ENCODE data around the gene USP3. TPM values are rescaled to one million over a fixed set of nuclear protein-coding genes. Genes with fewer than 3 reads are reported as not detected.

Gene USP3
- total RNA-seq, 2 donors from 2014 or later = 57.6 to 74.2 TPM

DNA sequence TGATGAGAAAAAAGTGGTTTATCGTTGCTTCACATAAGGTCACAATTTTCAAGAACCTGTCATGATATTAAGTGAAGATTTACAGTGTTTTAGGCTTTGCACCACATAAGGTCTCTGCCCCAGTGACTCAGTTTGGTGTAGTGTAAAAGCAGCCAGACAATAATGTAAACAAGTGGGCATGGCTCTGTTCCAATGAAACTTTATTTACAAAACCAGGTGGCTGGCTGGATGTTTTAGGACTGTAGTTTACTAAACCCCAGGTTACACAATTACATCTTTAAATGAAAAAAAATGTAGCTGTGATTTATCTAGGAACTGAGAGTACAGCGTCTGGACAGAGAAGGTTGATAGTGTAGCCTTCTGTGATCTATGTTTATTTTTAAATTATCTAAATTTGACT, 83.1 kb downstream of the USP3 start:
- no peak overlapping the region for H3K9ac ChIP-seq (ENCODE audit: low read depth in 2 of 2, low read length in 2 of 2)
- H3K36me3 ChIP-seq = no peaks in the 10 kb centered on the region
- H3K9me3 ChIP-seq = no peaks in the 10 kb centered on the region
- no peaks in the 10 kb centered on the region for H3K27me3 ChIP-seq
- no peak overlapping the region for H3K27ac ChIP-seq
- intact Hi-C loops (cut with DNase I) = no loop called here
- H3K4me1 ChIP-seq = no peaks in the 10 kb centered on the region
- no peak overlapping the region for H3K4me3 ChIP-seq
- no peak for DNase-seq
- TF ChIP-seq, protein P1, sequence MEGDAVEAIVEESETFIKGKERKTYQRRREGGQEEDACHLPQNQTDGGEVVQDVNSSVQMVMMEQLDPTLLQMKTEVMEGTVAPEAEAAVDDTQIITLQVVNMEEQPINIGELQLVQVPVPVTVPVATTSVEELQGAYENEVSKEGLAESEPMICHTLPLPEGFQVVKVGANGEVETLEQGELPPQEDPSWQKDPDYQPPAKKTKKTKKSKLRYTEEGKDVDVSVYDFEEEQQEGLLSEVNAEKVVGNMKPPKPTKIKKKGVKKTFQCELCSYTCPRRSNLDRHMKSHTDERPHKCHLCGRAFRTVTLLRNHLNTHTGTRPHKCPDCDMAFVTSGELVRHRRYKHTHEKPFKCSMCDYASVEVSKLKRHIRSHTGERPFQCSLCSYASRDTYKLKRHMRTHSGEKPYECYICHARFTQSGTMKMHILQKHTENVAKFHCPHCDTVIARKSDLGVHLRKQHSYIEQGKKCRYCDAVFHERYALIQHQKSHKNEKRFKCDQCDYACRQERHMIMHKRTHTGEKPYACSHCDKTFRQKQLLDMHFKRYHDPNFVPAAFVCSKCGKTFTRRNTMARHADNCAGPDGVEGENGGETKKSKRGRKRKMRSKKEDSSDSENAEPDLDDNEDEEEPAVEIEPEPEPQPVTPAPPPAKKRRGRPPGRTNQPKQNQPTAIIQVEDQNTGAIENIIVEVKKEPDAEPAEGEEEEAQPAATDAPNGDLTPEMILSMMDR (IDR thresholded peaks at IDR 0.05) = no peak

DNA sequence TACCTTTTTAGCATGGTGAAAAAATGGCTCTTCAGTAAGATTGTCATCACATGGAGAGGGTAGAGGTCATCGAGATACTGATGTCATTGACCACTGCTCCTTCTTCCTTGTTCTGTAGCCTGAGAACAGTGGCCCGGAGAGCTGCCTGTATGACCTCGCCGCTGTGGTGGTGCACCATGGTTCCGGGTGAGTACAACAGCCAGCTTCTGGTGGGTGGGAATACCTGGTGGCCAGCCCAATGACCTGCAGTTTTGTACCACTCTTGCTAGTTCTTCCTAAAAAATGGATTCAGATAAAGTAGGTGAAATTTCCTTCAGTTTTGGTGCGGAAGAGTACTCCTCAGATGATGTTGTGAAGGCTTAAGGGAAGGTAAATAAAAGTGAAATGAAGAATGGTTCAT, 84.4 kb downstream of the USP3 start:
- no peak overlapping the region for H3K4me3 ChIP-seq
- no peak for DNase-seq
- TF ChIP-seq, protein P1 (IDR thresholded peaks at IDR 0.05) = no peak
- H3K9me3 ChIP-seq = no peaks in the 10 kb centered on the region
- H3K36me3 ChIP-seq = no peaks in the 10 kb centered on the region
- intact Hi-C loops (cut with DNase I) = no loop called here
- no peaks in the 10 kb centered on the region for H3K4me1 ChIP-seq
- no peak overlapping the region for H3K27ac ChIP-seq
- H3K9ac ChIP-seq (ENCODE audit: low read depth in 2 of 2, low read length in 2 of 2) = no peak overlapping the region
- no peaks in the 10 kb centered on the region for H3K27me3 ChIP-seq

DNA sequence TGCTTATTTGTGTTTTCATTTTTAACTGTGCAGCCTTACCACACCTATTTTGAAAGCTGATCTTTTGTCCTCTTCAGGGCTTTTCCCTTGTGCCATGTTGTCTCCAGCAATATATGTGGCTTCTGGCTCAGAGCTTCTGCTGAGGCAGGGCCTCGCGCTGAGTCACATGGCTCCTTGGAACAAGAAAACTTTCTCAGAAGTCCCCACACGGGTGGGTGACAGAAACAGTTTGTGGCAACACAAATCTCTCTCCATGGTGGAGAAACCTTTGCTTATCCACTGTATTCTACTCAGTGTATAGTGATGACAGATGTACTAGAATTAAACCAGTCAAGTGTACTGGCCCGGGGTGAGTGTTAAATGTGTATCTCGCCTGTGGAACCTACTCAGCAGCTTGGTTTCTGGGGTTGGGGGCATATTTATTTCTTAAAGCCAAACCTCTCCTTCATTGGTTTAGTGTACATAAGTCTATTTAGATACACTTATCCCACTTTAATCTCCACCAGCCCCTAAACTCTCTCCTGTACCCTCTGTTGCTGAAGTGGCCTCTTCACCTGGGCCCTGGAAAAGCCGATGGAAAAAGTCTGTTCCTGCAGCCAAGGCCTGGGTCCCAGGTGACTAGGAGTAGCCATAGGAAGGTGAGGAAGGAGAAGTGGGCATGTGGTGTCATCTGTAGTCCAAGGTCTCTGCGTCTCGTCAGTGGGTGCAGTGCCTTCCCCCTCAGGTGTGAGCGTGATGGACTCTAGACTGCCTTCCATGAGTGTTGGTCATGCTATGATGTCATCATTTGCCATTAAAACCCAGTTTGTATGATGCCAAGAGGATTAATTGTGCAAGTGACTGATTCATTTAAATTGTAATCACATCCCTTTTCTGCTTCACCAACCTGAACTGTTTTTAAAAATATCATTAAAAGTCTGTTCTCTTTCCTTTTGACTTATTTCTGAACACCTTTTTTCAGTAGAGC, 89.6 kb downstream of the USP3 start:
- Histone ChIP-seq H3K9me3 (no peaks in the 10 kb centered on the region), H3K9ac (ENCODE audit: low read depth in 2 of 2, low read length in 2 of 2) (no peak overlapping the region), H3K27me3 (no peaks in the 10 kb centered on the region), H3K4me3 (no peak overlapping the region), H3K36me3 (no peaks in the 10 kb centered on the region), H3K27ac (no peak overlapping the region), H3K4me1 (peaks cover 7% of the 10 kb centered on the region)
- no peak for DNase-seq
- TF ChIP-seq, protein P1 (IDR thresholded peaks at IDR 0.05) = no peak
- intact Hi-C loops (cut with DNase I) = loop anchor here (10.0 kb wide), 1 partner anchor 309 kb away; no protein-coding TSS in a partner anchor

DNA sequence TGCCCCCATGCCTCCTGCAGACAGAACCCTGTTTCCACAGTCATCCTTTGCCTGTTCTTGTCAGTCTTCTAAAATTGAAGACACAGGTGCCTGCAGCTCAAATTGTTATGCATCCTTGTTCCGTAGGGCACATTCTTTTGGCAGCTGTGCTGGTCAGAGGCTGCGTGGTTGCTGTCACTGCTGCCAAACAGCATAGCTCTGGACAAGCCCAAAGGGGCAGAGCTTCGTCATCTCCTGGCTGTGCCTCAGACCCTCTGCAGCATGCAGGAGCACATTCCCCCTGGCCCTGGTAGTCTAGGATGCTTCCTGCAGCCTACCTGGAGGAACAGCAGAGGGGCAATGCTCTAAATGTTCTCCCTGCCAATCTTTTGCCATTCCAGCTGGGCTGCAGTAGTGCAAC, 90.7 kb downstream of the USP3 start:
- intact Hi-C loops (cut with DNase I) = loop anchor here (10.0 kb wide), 1 partner anchor 310 kb away; no protein-coding TSS in a partner anchor
- no peak for DNase-seq
- no peak overlapping the region for H3K4me3 ChIP-seq
- H3K9me3 ChIP-seq = no peaks in the 10 kb centered on the region
- peaks cover 10% of the 10 kb centered on the region for H3K4me1 ChIP-seq
- no peaks in the 10 kb centered on the region for H3K27me3 ChIP-seq
- H3K27ac ChIP-seq = no peak overlapping the region
- no peaks in the 10 kb centered on the region for H3K36me3 ChIP-seq
- TF ChIP-seq, protein P1 (IDR thresholded peaks at IDR 0.05) = no peak
- H3K9ac ChIP-seq (ENCODE audit: low read depth in 2 of 2, low read length in 2 of 2) = peak overlapping the region in 1 of 2 donors; percentile 29

DNA sequence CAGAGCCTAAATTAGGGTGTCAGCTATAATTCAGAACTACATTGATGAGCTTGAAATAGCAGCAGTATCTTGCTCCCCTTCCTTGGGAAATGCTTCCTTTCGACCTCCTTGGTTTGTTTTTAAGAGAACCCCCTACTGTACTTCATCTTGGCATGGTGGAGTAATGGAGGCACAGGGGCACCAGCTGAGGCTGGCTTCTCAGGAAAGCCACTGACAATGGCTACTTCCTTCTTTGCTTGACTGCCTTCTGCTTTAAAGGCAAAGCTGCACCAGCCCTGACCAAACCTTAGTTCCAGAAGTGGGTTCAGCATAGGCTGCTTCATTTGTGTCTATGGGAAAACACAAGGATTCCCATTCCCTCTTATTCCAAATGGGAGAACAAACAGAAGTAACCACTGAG, 91.3 kb downstream of the USP3 start:
- no peak overlapping the region for H3K9ac ChIP-seq (ENCODE audit: low read depth in 2 of 2, low read length in 2 of 2)
- no peaks in the 10 kb centered on the region for H3K27me3 ChIP-seq
- no peak overlapping the region for H3K4me3 ChIP-seq
- H3K27ac ChIP-seq = no peak overlapping the region
- TF ChIP-seq, protein P1 (IDR thresholded peaks at IDR 0.05) = no peak
- peaks cover 10% of the 10 kb centered on the region for H3K4me1 ChIP-seq
- H3K9me3 ChIP-seq = no peaks in the 10 kb centered on the region
- no peaks in the 10 kb centered on the region for H3K36me3 ChIP-seq
- intact Hi-C loops (cut with DNase I) = loop anchor here (10.0 kb wide), 1 partner anchor 311 kb away; no protein-coding TSS in a partner anchor
- no peak for DNase-seq
